ENCODE data around the gene ARHGAP45. TPM values are rescaled to one million over a fixed set of nuclear protein-coding genes. Genes with fewer than 3 reads are reported as not detected.
A peak's percentile ranks its signal among the peaks of the same experiment; 100 is the strongest.

Gene ARHGAP45
- total RNA-seq, 1 donor from 2014 or later, result 3.2 TPM

GRCh38 chr19:1063030-1063908 lies 3.7 kb upstream of the ARHGAP45 start:
- Mint-ChIP-seq H3K27me3 (ENCODE audit: low read depth) (peaks cover 14% of the 10 kb centered on the region), H3K9me3 (no peaks in the 10 kb centered on the region), H3K4me3 (no peak overlapping the region), H3K27ac (no peak overlapping the region), H3K36me3 (no peaks in the 10 kb centered on the region), H3K4me1 (peaks cover 13% of the 10 kb centered on the region)
- DNase-seq (ENCODE audit: low spot score in 2 of 2, unreplicated experiment in 2 of 2), result no peak
- TF ChIP-seq, protein P1, sequence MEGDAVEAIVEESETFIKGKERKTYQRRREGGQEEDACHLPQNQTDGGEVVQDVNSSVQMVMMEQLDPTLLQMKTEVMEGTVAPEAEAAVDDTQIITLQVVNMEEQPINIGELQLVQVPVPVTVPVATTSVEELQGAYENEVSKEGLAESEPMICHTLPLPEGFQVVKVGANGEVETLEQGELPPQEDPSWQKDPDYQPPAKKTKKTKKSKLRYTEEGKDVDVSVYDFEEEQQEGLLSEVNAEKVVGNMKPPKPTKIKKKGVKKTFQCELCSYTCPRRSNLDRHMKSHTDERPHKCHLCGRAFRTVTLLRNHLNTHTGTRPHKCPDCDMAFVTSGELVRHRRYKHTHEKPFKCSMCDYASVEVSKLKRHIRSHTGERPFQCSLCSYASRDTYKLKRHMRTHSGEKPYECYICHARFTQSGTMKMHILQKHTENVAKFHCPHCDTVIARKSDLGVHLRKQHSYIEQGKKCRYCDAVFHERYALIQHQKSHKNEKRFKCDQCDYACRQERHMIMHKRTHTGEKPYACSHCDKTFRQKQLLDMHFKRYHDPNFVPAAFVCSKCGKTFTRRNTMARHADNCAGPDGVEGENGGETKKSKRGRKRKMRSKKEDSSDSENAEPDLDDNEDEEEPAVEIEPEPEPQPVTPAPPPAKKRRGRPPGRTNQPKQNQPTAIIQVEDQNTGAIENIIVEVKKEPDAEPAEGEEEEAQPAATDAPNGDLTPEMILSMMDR (IDR thresholded peaks at IDR 0.05; ENCODE audit: unreplicated experiment), result no peak

GRCh38 chr19:1063909-1064660 lies 2.9 kb upstream of the ARHGAP45 start:
- peaks cover 20% of the 10 kb centered on the region for H3K27me3 Mint-ChIP-seq (ENCODE audit: low read depth)
- H3K36me3 Mint-ChIP-seq, result no peaks in the 10 kb centered on the region
- peak overlapping the region; percentile 46 for H3K4me3 Mint-ChIP-seq
- no peak overlapping the region for H3K27ac Mint-ChIP-seq
- H3K4me1 Mint-ChIP-seq, result peaks cover 13% of the 10 kb centered on the region
- H3K9me3 Mint-ChIP-seq, result no peaks in the 10 kb centered on the region
- DNase-seq (ENCODE audit: low spot score in 2 of 2, unreplicated experiment in 2 of 2), result no peak
- TF ChIP-seq, protein P1 (IDR thresholded peaks at IDR 0.05; ENCODE audit: unreplicated experiment), result no peak

- Mint-ChIP-seq H3K36me3 (no peaks in the 10 kb centered on the region), H3K4me3 (peak overlapping the region; percentile 46), H3K27me3 (ENCODE audit: low read depth) (peaks cover 28% of the 10 kb centered on the region), H3K9me3 (no peaks in the 10 kb centered on the region), H3K4me1 (peaks cover 13% of the 10 kb centered on the region), H3K27ac (no peak overlapping the region)
- peak in 1 of 2 experiments; percentile 85 for DNase-seq (ENCODE audit: low spot score in 2 of 2, unreplicated experiment in 2 of 2)
- TF ChIP-seq, protein P1 (IDR thresholded peaks at IDR 0.05; ENCODE audit: unreplicated experiment), result peak; percentile 87
Measured at GRCh38 chr19:1064661-1065605, 2.0 kb upstream of the ARHGAP45 start.

- Mint-ChIP-seq H3K27me3 (ENCODE audit: low read depth) (peaks cover 35% of the 10 kb centered on the region), H3K4me1 (peaks cover 13% of the 10 kb centered on the region), H3K9me3 (no peaks in the 10 kb centered on the region), H3K4me3 (peak overlapping the region; percentile 23), H3K27ac (peak overlapping the region; percentile 43), H3K36me3 (no peaks in the 10 kb centered on the region)
- TF ChIP-seq, protein P1 (IDR thresholded peaks at IDR 0.05; ENCODE audit: unreplicated experiment), result no peak
- no peak for DNase-seq (ENCODE audit: low spot score in 2 of 2, unreplicated experiment in 2 of 2)
Measured at GRCh38 chr19:1065606-1066109, 1.3 kb upstream of the ARHGAP45 start.

- Mint-ChIP-seq H3K27ac (no peak overlapping the region), H3K27me3 (ENCODE audit: low read depth) (peaks cover 38% of the 10 kb centered on the region), H3K9me3 (no peaks in the 10 kb centered on the region), H3K36me3 (no peaks in the 10 kb centered on the region), H3K4me1 (peaks cover 13% of the 10 kb centered on the region), H3K4me3 (peak overlapping the region; percentile 10)
- TF ChIP-seq, protein P1 (IDR thresholded peaks at IDR 0.05; ENCODE audit: unreplicated experiment), result no peak
- no peak for DNase-seq (ENCODE audit: low spot score in 2 of 2, unreplicated experiment in 2 of 2)
Measured at GRCh38 chr19:1066251-1066747, 668 bp upstream of the ARHGAP45 start.

Data from mesothelial cell of epicardium (in vitro differentiated cells).